ENCODE measurements around the gene TTC27. TPM values are rescaled to one million over a fixed set of nuclear protein-coding genes. Genes with fewer than 3 reads are reported as not detected.

The TTC27 gene
- total RNA-seq, 2 donors from 2014 or later, result 16.4 to 20.3 TPM

DNA sequence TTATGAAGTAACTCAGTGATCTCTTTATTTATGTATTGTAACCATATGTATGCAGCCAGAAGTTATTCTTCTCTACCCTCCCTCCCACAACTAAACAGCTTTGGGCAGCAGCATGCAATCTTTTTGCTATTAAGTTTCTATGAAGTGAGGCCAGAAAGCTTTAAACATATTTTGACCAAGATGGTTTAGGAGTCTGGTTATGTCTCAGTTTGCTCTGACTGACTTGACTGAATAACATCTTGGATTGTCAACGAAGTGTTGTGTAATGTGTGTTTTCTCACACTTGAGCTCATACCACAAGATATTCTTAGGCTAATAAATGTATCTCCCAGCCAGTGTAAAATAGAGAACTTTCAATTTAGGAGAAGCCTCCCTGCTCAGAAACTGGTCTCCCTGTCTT, 104.3 kb downstream of the TTC27 start:
- Histone ChIP-seq H3K4me3 (ENCODE audit: low read length) (no peak overlapping the region), H3K9ac (ENCODE audit: extremely low read depth, low read length, poor library complexity, severe bottlenecking) (no peak overlapping the region), H3K36me3 (ENCODE audit: control insufficient read depth, insufficient read depth, low read length) (no peaks in the 10 kb centered on the region), H3K9me3 (ENCODE audit: control insufficient read depth, low read length) (no peaks in the 10 kb centered on the region), H3K27ac (ENCODE audit: low read depth, low read length) (no peak overlapping the region), H3K27me3 (ENCODE audit: control insufficient read depth, insufficient read depth, low read length, poor library complexity, severe bottlenecking) (no peaks in the 10 kb centered on the region), H3K4me1 (ENCODE audit: control insufficient read depth, insufficient read depth, low read length) (no peaks in the 10 kb centered on the region)
- no peak overlapping the region for H3K27ac Mint-ChIP-seq
- no peak overlapping the region for H3K4me3 Mint-ChIP-seq
- DNase-seq, result no peak
- H3K4me1 Mint-ChIP-seq, result no peaks in the 10 kb centered on the region
- WGBS, 2 experiments (ENCODE audit: insufficient coverage in 1 of 2, insufficient read length in 1 of 2), result 100% methylated on average over 1 of the region's 1 CpG
- H3K27me3 Mint-ChIP-seq (ENCODE audit: insufficient read depth), result no peaks in the 10 kb centered on the region
- peaks cover 10% of the 10 kb centered on the region for H3K36me3 Mint-ChIP-seq (ENCODE audit: low read depth)
- H3K9me3 Mint-ChIP-seq, result peaks cover under 1% of the 10 kb centered on the region
- no peak for TF ChIP-seq CTCF (conservative IDR thresholded peaks at IDR 0.05)

DNA sequence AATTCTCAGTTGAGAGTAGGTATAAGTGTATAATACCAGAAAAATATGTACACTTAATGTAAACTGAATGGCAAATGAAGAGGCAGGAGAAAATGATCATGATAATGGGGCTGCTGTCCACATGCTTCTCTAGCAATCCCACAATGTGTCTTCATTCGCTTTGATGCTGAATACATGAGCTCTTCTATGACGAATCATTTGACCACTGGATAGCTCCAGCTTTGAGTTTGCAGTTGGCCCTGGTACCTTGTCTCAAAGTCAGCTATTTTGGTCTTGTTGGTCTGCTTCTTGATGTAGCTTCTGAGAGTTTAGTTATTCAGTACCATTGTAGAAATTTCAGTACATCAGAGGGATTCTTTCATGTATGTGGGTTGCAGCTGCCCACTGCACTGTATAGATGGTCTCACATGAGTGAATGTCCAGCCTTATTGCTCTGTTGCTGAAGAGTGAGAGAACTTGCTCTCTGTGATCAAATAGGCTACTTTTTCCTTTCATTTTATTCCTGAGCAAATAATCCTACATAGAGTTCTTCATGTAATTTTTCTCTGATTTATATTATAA, 105.1 kb downstream of the TTC27 start:
- Histone ChIP-seq H3K9ac (ENCODE audit: extremely low read depth, low read length, poor library complexity, severe bottlenecking) (no peak overlapping the region), H3K27me3 (ENCODE audit: control insufficient read depth, insufficient read depth, low read length, poor library complexity, severe bottlenecking) (no peaks in the 10 kb centered on the region), H3K4me1 (ENCODE audit: control insufficient read depth, insufficient read depth, low read length) (no peaks in the 10 kb centered on the region), H3K4me3 (ENCODE audit: low read length) (no peak overlapping the region), H3K36me3 (ENCODE audit: control insufficient read depth, insufficient read depth, low read length) (peaks cover under 1% of the 10 kb centered on the region), H3K9me3 (ENCODE audit: control insufficient read depth, low read length) (no peaks in the 10 kb centered on the region), H3K27ac (ENCODE audit: low read depth, low read length) (no peak overlapping the region)
- H3K27me3 Mint-ChIP-seq (ENCODE audit: insufficient read depth), result no peaks in the 10 kb centered on the region
- no peak overlapping the region for H3K4me3 Mint-ChIP-seq
- no peaks in the 10 kb centered on the region for H3K4me1 Mint-ChIP-seq
- H3K27ac Mint-ChIP-seq, result no peak overlapping the region
- WGBS, 2 experiments (ENCODE audit: insufficient coverage in 1 of 2, insufficient read length in 1 of 2), result 80 to 90% methylated on average over 1 to 2 of the region's 2 CpGs
- peaks cover 9% of the 10 kb centered on the region for H3K36me3 Mint-ChIP-seq (ENCODE audit: low read depth)
- DNase-seq, result no peak
- TF ChIP-seq CTCF (conservative IDR thresholded peaks at IDR 0.05), result no peak
- H3K9me3 Mint-ChIP-seq, result no peaks in the 10 kb centered on the region

- H3K9me3 Mint-ChIP-seq, result no peaks in the 10 kb centered on the region
- no peak for DNase-seq
- H3K4me1 Mint-ChIP-seq, result peaks cover 3% of the 10 kb centered on the region
- H3K27me3 Mint-ChIP-seq (ENCODE audit: insufficient read depth), result no peaks in the 10 kb centered on the region
- Histone ChIP-seq H3K4me1 (ENCODE audit: control insufficient read depth, insufficient read depth, low read length) (no peaks in the 10 kb centered on the region), H3K27me3 (ENCODE audit: control insufficient read depth, insufficient read depth, low read length, poor library complexity, severe bottlenecking) (no peaks in the 10 kb centered on the region), H3K4me3 (ENCODE audit: low read length) (no peak overlapping the region), H3K9ac (ENCODE audit: extremely low read depth, low read length, poor library complexity, severe bottlenecking) (no peak overlapping the region), H3K36me3 (ENCODE audit: control insufficient read depth, insufficient read depth, low read length) (peaks cover 7% of the 10 kb centered on the region), H3K27ac (ENCODE audit: low read depth, low read length) (no peak overlapping the region), H3K9me3 (ENCODE audit: control insufficient read depth, low read length) (no peaks in the 10 kb centered on the region)
- WGBS, 2 experiments (ENCODE audit: insufficient coverage in 1 of 2, insufficient read length in 1 of 2), result 90% methylated on average over 1 of the region's 1 CpG; no CpG with 5 or more reads in 1 of the 2 experiments
- TF ChIP-seq CTCF (conservative IDR thresholded peaks at IDR 0.05), result no peak
- H3K36me3 Mint-ChIP-seq (ENCODE audit: low read depth), result peaks cover 5% of the 10 kb centered on the region
- no peak overlapping the region for H3K4me3 Mint-ChIP-seq
- H3K27ac Mint-ChIP-seq, result no peak overlapping the region
These were observed 107.5 kb downstream of the TTC27 start for GRCh38 chr2:32735348-32735747.

Data from endodermal cell (in vitro differentiated cells).